GM23338 (cell line): Measurements from ENCODE around the gene TBC1D5. TPM values are rescaled to one million over a fixed set of nuclear protein-coding genes. Genes with fewer than 3 reads are reported as not detected.

Source experiments
- ATAC-seq: fragments of 200-7000 bp; cut with Tn5 transposase; 3 replicates; pipeline ENCODE4 v1.9.1; 2020
- DNase-seq: peaks from one replicate; pipeline ENCODE4 v3.0.0-alpha.2; 2015; ENCODE audit warnings: low spot score
- H2AFZ ChIP-seq: fragments of 200-600 bp; sonication (generic); 2 replicates; pipeline ENCODE4 v1.8.0; 2016; ENCODE audit warnings: antibody characterized with exemption, mild to moderate bottlenecking, moderate library complexity
- H3F3A ChIP-seq: fragments of 200-600 bp; sonication (generic); replicated peaks from 2 replicates; pipeline ENCODE4 v1.8.0; 2017; ENCODE audit warnings: antibody characterized with exemption, mixed run types, low read depth
- H3K27ac ChIP-seq: fragments of 200-600 bp; sonication (generic); 2 replicates; pipeline ENCODE4 v1.6.1; 2016; ENCODE audit warnings: low read depth
- H3K27me3 ChIP-seq: fragments of 200-600 bp; sonication (generic); 2 replicates; pipeline ENCODE4 v1.8.0; 2016; ENCODE audit warnings: mild to moderate bottlenecking, mixed run types, moderate library complexity; ENCODE audit not compliant: insufficient read depth
- H3K36me3 ChIP-seq: fragments of 200-600 bp; sonication (generic); 2 replicates; pipeline ENCODE4 v1.8.0; 2016; ENCODE audit warnings: mild to moderate bottlenecking; ENCODE audit not compliant: insufficient read depth
- H3K4me1 ChIP-seq: fragments of 200-600 bp; sonication (generic); 2 replicates; pipeline ENCODE4 v1.8.0; 2016; ENCODE audit warnings: mild to moderate bottlenecking, moderate library complexity; ENCODE audit not compliant: insufficient read depth
- H3K4me2 ChIP-seq: fragments of 200-600 bp; sonication (generic); 2 replicates; pipeline ENCODE4 v1.7.1; 2017; ENCODE audit warnings: mixed run types
- H3K4me3 ChIP-seq: fragments of 200-600 bp; sonication (generic); 2 replicates; pipeline ENCODE4 v1.6.1; 2016; ENCODE audit warnings: mixed run types
- H3K79me2 ChIP-seq: fragments of 200-600 bp; sonication (generic); replicated peaks from 2 replicates; pipeline ENCODE4 v1.8.0; 2017; ENCODE audit warnings: mild to moderate bottlenecking; ENCODE audit not compliant: insufficient read depth
- H3K9me2 ChIP-seq: fragments of 200-600 bp; sonication (generic); 2 replicates; pipeline ENCODE4 v1.8.0; 2017; ENCODE audit not compliant: insufficient read depth
- H4K20me1 ChIP-seq: fragments of 200-600 bp; sonication (generic); replicated peaks from 2 replicates; pipeline ENCODE4 v1.8.0; 2017; ENCODE audit warnings: mild to moderate bottlenecking; ENCODE audit not compliant: insufficient read depth
- H3K27ac Mint-ChIP-seq: 2 replicates; pipeline ENCODE4 v1.8.0; 2020; ENCODE audit warnings: inconsistent platforms, mild to moderate bottlenecking, moderate library complexity, mixed read lengths
- H3K27me3 Mint-ChIP-seq: 3 replicates; pipeline ENCODE4 v1.8.0; 2022; ENCODE audit warnings: low read depth, mild to moderate bottlenecking, moderate library complexity, mixed read lengths, inconsistent platforms; ENCODE audit not compliant: insufficient read depth, poor library complexity
- H3K36me3 Mint-ChIP-seq: 3 replicates; pipeline ENCODE4 v1.8.0; 2021; ENCODE audit warnings: low read depth, mild to moderate bottlenecking, inconsistent platforms, moderate library complexity, mixed read lengths
- H3K4me1 Mint-ChIP-seq: 3 replicates; pipeline ENCODE4 v1.8.0; 2020; ENCODE audit warnings: mild to moderate bottlenecking, inconsistent platforms, mixed read lengths
- H3K4me3 Mint-ChIP-seq: 3 replicates; pipeline ENCODE4 v1.8.0; 2021; ENCODE audit warnings: moderate library complexity, mild to moderate bottlenecking, inconsistent platforms, mixed read lengths
- H3K9me3 Mint-ChIP-seq: 3 replicates; pipeline ENCODE4 v1.8.0; 2020; ENCODE audit warnings: moderate library complexity, mild to moderate bottlenecking, inconsistent platforms, mixed read lengths
- CREB1 ChIP-seq: fragments of 250-450 bp; sonication (Bioruptor Pico); IDR thresholded peaks from 2 replicates; pipeline ENCODE4 v1.5.0; 2020; ENCODE audit warnings: low read depth, mild to moderate bottlenecking, moderate library complexity
- CTCF ChIP-seq, 2 experiments: fragments of 200-600 bp in 1 of 2; sonication (generic) in 1 of 2; conservative IDR thresholded peaks; 2 replicates each; pipeline versions ENCODE4 v1.5.1 to v1.6.1; 2016 to 2017; ENCODE audit warnings: antibody characterized with exemption in 2 of 2, low read depth in 2 of 2, mild to moderate bottlenecking in 2 of 2, moderate library complexity in 1 of 2
- ETS1 ChIP-seq: IDR thresholded peaks from 2 replicates; pipeline ENCODE4 v1.6.1; 2016; ENCODE audit warnings: antibody characterized with exemption
- EZH2 ChIP-seq: fragments of 200-600 bp; sonication (generic); IDR thresholded peaks from one replicate; pipeline ENCODE4 v1.8.0; 2017; ENCODE audit warnings: antibody characterized with exemption, mild to moderate bottlenecking, low read depth; ENCODE audit not compliant: unreplicated experiment
- EZH2phosphoT487 ChIP-seq: fragments of 200-600 bp; sonication (generic); IDR thresholded peaks from one replicate; pipeline ENCODE4 v1.8.1; 2018; ENCODE audit warnings: antibody characterized with exemption; ENCODE audit not compliant: unreplicated experiment
- JUNB ChIP-seq: IDR thresholded peaks from one replicate; pipeline ENCODE4 v1.6.1; 2016; ENCODE audit warnings: antibody characterized with exemption; ENCODE audit not compliant: unreplicated experiment
- POLR2AphosphoS5 ChIP-seq: IDR thresholded peaks from 2 replicates; pipeline ENCODE4 v1.6.1; 2016; ENCODE audit warnings: antibody characterized with exemption, low read depth
- REST ChIP-seq: IDR thresholded peaks from one replicate; pipeline ENCODE4 v1.6.1; 2018; ENCODE audit warnings: antibody characterized with exemption; ENCODE audit not compliant: unreplicated experiment
- STAT1 ChIP-seq: IDR thresholded peaks from one replicate; pipeline ENCODE4 v1.6.1; 2016; ENCODE audit warnings: antibody characterized with exemption; ENCODE audit not compliant: unreplicated experiment
- polyA plus RNA-seq: library from polyadenylated mRNA; unstranded; fragments of >200 nt; fragmentation: Nextera tagmentation; extraction: Ambion mirVana; gene quantifications from 2 replicates; pipeline ENCODE4 v1.2.1, GENCODE V29; 2016
- total RNA-seq: library from RNA; depleted of rRNA; stranded (reverse); fragments of >200 nt; shearing (Covaris generic); gene quantifications from 2 replicates; pipeline ENCODE4 v1.2.3, GENCODE V29; 2014

Gene TBC1D5
- total and polyA plus RNA-seq, 2 experiments from 2014 or later, result 21.8 to 48.1 TPM

GRCh38 chr3:17724948-17725347 is 17.5 kb downstream of the TBC1D5 start:
- Histone ChIP-seq H3K27ac (no peak overlapping the region), H3K4me2 (no peak overlapping the region), H3K4me1 (no peaks in the 10 kb centered on the region), H3K79me2 (no peaks in the 10 kb centered on the region; the same call in 1 of the 2 replicates), H4K20me1 (no peaks in the 10 kb centered on the region), H3K4me3 (no peak overlapping the region), H3F3A (no peaks in the 10 kb centered on the region), H3K36me3 (no peaks in the 10 kb centered on the region), H2AFZ (no peak overlapping the region), H3K27me3 (no peaks in the 10 kb centered on the region), H3K9me2 (no peaks in the 10 kb centered on the region)
- Mint-ChIP-seq H3K4me3 (no peak overlapping the region), H3K27ac (no peak overlapping the region), H3K27me3 (no peaks in the 10 kb centered on the region), H3K4me1 (no peaks in the 10 kb centered on the region), H3K9me3 (no peaks in the 10 kb centered on the region), H3K36me3 (peaks cover 22% of the 10 kb centered on the region; the same call in 2 of the 3 replicates)
- DNase-seq, result no peak
- ATAC-seq, result no peak
- TF ChIP-seq REST (no peak), POLR2AphosphoS5 (no peak), JUNB (no peak), STAT1 (no peak), CTCF (conservative IDR thresholded peaks at IDR 0.05; ENCODE audit: low read depth in 2 of 2) (no peak), CREB1 (CRISPR knock-in tag) (no peak), ETS1 (no peak)

- no peak overlapping the region for H3K4me3 Mint-ChIP-seq
- peaks cover 22% of the 10 kb centered on the region; the same call in 2 of the 3 replicates for H3K36me3 Mint-ChIP-seq
- H3K4me1 Mint-ChIP-seq, result no peaks in the 10 kb centered on the region
- no peaks in the 10 kb centered on the region for H3K9me3 Mint-ChIP-seq
- Histone ChIP-seq H3K27me3 (no peaks in the 10 kb centered on the region), H3K79me2 (no peaks in the 10 kb centered on the region; the same call in 1 of the 2 replicates), H3K4me1 (no peaks in the 10 kb centered on the region), H3K4me2 (no peak overlapping the region), H3F3A (no peaks in the 10 kb centered on the region), H3K27ac (no peak overlapping the region), H4K20me1 (no peaks in the 10 kb centered on the region), H3K4me3 (no peak overlapping the region), H2AFZ (no peak overlapping the region), H3K36me3 (no peaks in the 10 kb centered on the region), H3K9me2 (no peaks in the 10 kb centered on the region)
- ATAC-seq, result no peak
- no peak overlapping the region for H3K27ac Mint-ChIP-seq
- no peak for DNase-seq
- no peaks in the 10 kb centered on the region for H3K27me3 Mint-ChIP-seq
- TF ChIP-seq REST (no peak), EZH2phosphoT487 (no peak), JUNB (no peak), EZH2 (no peak), CTCF (conservative IDR thresholded peaks at IDR 0.05; ENCODE audit: low read depth in 2 of 2) (no peak)
Measured at GRCh38 chr3:17724122-17724521, 18.3 kb downstream of the TBC1D5 start.
